HepG2 (cell line): Measurements from ENCODE around the gene MPIG6B. TPM values are rescaled to one million over a fixed set of nuclear protein-coding genes. Genes with fewer than 3 reads are reported as not detected.

Experiments
- MYNN ChIP-seq: sonication (generic); formaldehyde crosslinking; IDR thresholded peaks from 2 replicates; pipeline ENCODE4 v1.4.0; 2020; ENCODE audit warnings: mild to moderate bottlenecking, low read depth, missing genetic modification reagents
- RXRA ChIP-seq: sonication (generic); formaldehyde crosslinking; IDR thresholded peaks from 2 replicates; pipeline ENCODE4 v1.5.1; 2020; ENCODE audit warnings: missing genetic modification reagents
- SIX4 ChIP-seq: sonication (generic); formaldehyde crosslinking; IDR thresholded peaks from 2 replicates; pipeline ENCODE4 v1.4.0; 2020; ENCODE audit warnings: missing genetic modification reagents
- TCF7L2 ChIP-seq: IDR thresholded peaks from 2 replicates; pipeline ENCODE4 v1.6.1; 2011; ENCODE audit warnings: mild to moderate bottlenecking, low read depth, low read length, moderate library complexity
- THRA ChIP-seq: sonication (generic); formaldehyde crosslinking; IDR thresholded peaks from 2 replicates; pipeline ENCODE4 v1.4.0; 2020; ENCODE audit warnings: missing genetic modification reagents, borderline replicate concordance
- TOE1 ChIP-seq: sonication (generic); formaldehyde crosslinking; IDR thresholded peaks from 2 replicates; pipeline ENCODE4 v1.4.0; 2020; ENCODE audit warnings: mild to moderate bottlenecking, missing genetic modification reagents
- ZNF367 ChIP-seq: sonication (generic); formaldehyde crosslinking; IDR thresholded peaks from 2 replicates; pipeline ENCODE4 v1.4.0; 2020; ENCODE audit warnings: missing genetic modification reagents, borderline replicate concordance
- ZNF407 ChIP-seq: sonication (generic); formaldehyde crosslinking; IDR thresholded peaks from one replicate; pipeline ENCODE4 v1.5.1; 2020; ENCODE audit warnings: mild to moderate bottlenecking, missing genetic modification reagents; ENCODE audit errors: not compliant biosample characterization
- ZNF513 ChIP-seq: sonication (generic); formaldehyde crosslinking; conservative IDR thresholded peaks from 2 replicates; pipeline ENCODE4 v1.5.0; 2020; ENCODE audit warnings: missing genetic modification reagents
- ZNF724P ChIP-seq: sonication (generic); formaldehyde crosslinking; IDR thresholded peaks from 2 replicates; pipeline ENCODE4 v1.8.0; 2022; ENCODE audit warnings: missing genetic modification reagents, borderline replicate concordance
- ZNF768 ChIP-seq: sonication (generic); formaldehyde crosslinking; IDR thresholded peaks from 2 replicates; pipeline ENCODE4 v1.4.0; 2020; ENCODE audit warnings: missing genetic modification reagents
- ZNF775 ChIP-seq: sonication (generic); formaldehyde crosslinking; IDR thresholded peaks from 2 replicates; pipeline ENCODE4 v1.4.0; 2020; ENCODE audit warnings: missing genetic modification reagents, mild to moderate bottlenecking, moderate library complexity, borderline replicate concordance
- ZNF816 ChIP-seq: sonication (generic); formaldehyde crosslinking; IDR thresholded peaks from 2 replicates; pipeline ENCODE4 v1.8.0; 2022; ENCODE audit warnings: missing genetic modification reagents, mild to moderate bottlenecking, borderline replicate concordance
- polyA plus RNA-seq, 8 experiments: library from polyadenylated mRNA; depleted of rRNA in 3 of 8; stranded (reverse) in 7 of 8; unstranded in 1 of 8; fragments of >200 nt; fragmentation: Illumina TruSeq in 4 of 8; extraction: Trizol in 4 of 8; gene quantifications; 2 replicates each; pipeline versions ENCODE4 v1.2.1 to v1.2.3, GENCODE V29; 2011 to 2016; ENCODE audit warnings: low read depth in 4 of 8, missing spikeins in 1 of 8, mixed read lengths in 1 of 8; ENCODE audit not compliant: insufficient read depth in 1 of 8
- total RNA-seq, 5 experiments: library from RNA; depleted of rRNA; stranded (reverse); fragments of >200 nt; fragmentation: Illumina TruSeq; extraction: Trizol; gene quantifications; 2 replicates each; pipeline ENCODE4 v1.2.3, GENCODE V29; 2016; ENCODE audit warnings: low read depth in 1 of 5
- TF ChIP-seq, protein P1 (sequence below): sonication (generic); formaldehyde crosslinking; IDR thresholded peaks from 2 replicates; pipeline ENCODE4 v1.5.1; 2020; ENCODE audit warnings: mild to moderate bottlenecking, missing genetic modification reagents

Gene MPIG6B
- total and polyA plus RNA-seq, 2 of the 13 experiments (the other 11 are each of a cell fraction or from before 2014, with no cell fraction given), result not detected

- TF ChIP-seq TOE1, result no peak; the same call in 1 of the 2 replicates
- TF ChIP-seq ZNF367 (CRISPR knock-in tag), result 0 out of 2 replicates have a peak, but pooled peaks have one; percentile 33
- no peak; the same call in 1 of the 2 replicates for TF ChIP-seq THRA (CRISPR knock-in tag)
- peak; percentile 97 for TF ChIP-seq ZNF724P (CRISPR knock-in tag)
- TF ChIP-seq TCF7L2, result no peak
- peak; percentile 86; the same call in 1 of the 2 replicates for TF ChIP-seq MYNN (CRISPR knock-in tag)
- peak; percentile 95 for TF ChIP-seq ZNF407 (CRISPR knock-in tag)
- TF ChIP-seq, protein P1, sequence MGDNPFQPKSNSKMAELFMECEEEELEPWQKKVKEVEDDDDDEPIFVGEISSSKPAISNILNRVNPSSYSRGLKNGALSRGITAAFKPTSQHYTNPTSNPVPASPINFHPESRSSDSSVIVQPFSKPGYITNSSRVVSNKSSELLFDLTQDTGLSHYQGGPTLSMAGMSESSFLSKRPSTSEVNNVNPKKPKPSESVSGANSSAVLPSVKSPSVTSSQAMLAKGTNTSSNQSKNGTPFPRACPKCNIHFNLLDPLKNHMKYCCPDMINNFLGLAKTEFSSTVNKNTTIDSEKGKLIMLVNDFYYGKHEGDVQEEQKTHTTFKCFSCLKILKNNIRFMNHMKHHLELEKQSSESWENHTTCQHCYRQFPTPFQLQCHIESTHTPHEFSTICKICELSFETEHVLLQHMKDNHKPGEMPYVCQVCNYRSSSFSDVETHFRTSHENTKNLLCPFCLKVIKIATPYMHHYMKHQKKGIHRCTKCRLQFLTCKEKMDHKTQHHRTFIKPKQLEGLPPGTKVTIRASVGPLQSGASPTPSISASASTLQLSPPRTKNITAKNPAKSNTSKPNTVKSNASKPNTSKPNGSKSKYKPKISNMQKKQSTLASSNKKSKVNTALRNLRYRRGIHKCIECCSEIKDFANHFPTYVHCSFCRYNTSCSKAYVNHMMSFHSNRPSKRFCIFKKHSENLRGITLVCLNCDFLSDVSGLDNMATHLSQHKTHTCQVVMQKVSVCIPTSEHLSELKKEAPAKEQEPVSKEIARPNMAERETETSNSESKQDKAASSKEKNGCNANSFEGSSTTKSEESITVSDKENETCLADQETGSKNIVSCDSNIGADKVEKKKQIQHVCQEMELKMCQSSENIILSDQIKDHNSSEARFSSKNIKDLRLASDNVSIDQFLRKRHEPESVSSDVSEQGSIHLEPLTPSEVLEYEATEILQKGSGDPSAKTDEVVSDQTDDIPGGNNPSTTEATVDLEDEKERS, result peak; percentile 79
- peak; percentile 100 for TF ChIP-seq ZNF816 (CRISPR knock-in tag)
- peak; percentile 80; the same call in 1 of the 2 replicates for TF ChIP-seq RXRA (CRISPR knock-in tag)
- peak; percentile 92 for TF ChIP-seq SIX4 (CRISPR knock-in tag)
- TF ChIP-seq ZNF775, result peak; percentile 92
- no peak for TF ChIP-seq ZNF513 (CRISPR knock-in tag)
- peak; percentile 45; the same call in 1 of the 2 replicates for TF ChIP-seq ZNF768
Measured at GRCh38 chr6:31739639-31740396, 16.6 kb downstream of the MPIG6B start, which contains the start of gene MSH5 (continued).
